ENCODE data around the gene GPR137C. TPM values are rescaled to one million over a fixed set of nuclear protein-coding genes. Genes with fewer than 3 reads are reported as not detected.
A peak's percentile ranks its signal among the peaks of the same experiment; 100 is the strongest.
"Not testable (repeated sequence)": the region's sequence is repeated elsewhere in the genome, so short reads cannot be mapped to it uniquely, and the experiment has no call there.

The GPR137C gene
- total RNA-seq, 4 donors from 2014 or later = 0.18 to 1.7 (median 0.40) TPM; not detected in 1

- H3K4me1 ChIP-seq = peaks cover 0 to 20% (median 0%) of the 10 kb centered on the region in 4 donors
- DNase-seq = peak in 2 of 3 donors; percentile 34 to 65
- TF ChIP-seq POLR2A (IDR thresholded peaks at IDR 0.05) (no peak), CTCF (IDR thresholded peaks at IDR 0.05) (no peak)
- H3K4me3 ChIP-seq = peak overlapping the region; percentile 66 to 81 (median 74)
- no peaks in the 10 kb centered on the region for H3K27me3 ChIP-seq
- H3K9me3 ChIP-seq = no peaks in the 10 kb centered on the region
- H3K27ac ChIP-seq = peak overlapping the region; percentile 77 to 91 (median 89)
- no peaks in the 10 kb centered on the region for H3K36me3 ChIP-seq
These were observed 500 bp downstream of the GPR137C start for GRCh38 chr14:52553002-52553670.

- Histone ChIP-seq H3K27ac (peak overlapping the region in 3 of 4 donors; percentile 88 to 91 (median 90)), H3K27me3 (no peaks in the 10 kb centered on the region), H3K4me1 (peaks cover 0 to 20% (median 0%) of the 10 kb centered on the region in 4 donors), H3K36me3 (no peaks in the 10 kb centered on the region), H3K4me3 (peak overlapping the region; percentile 66 to 81 (median 74)), H3K9me3 (no peaks in the 10 kb centered on the region)
- peak; percentile 79 to 94 (median 91) for DNase-seq
- TF ChIP-seq CTCF (IDR thresholded peaks at IDR 0.05) = no peak
- peak in 1 of 2 donors; percentile 21 for TF ChIP-seq POLR2A (IDR thresholded peaks at IDR 0.05)
These were observed 1.3 kb downstream of the GPR137C start for GRCh38 chr14:52553671-52554575.

GRCh38 chr14:52558688-52559087 is 6.1 kb downstream of the GPR137C start:
- Histone ChIP-seq H3K4me3 (no peak overlapping the region), H3K36me3 (no peaks in the 10 kb centered on the region), H3K9me3 (no peaks in the 10 kb centered on the region), H3K4me1 (peaks cover 0 to 5% (median 0%) of the 10 kb centered on the region in 4 donors), H3K27me3 (no peaks in the 10 kb centered on the region), H3K27ac (no peak overlapping the region)
- TF ChIP-seq CTCF (IDR thresholded peaks at IDR 0.05) (no peak), POLR2A (IDR thresholded peaks at IDR 0.05) (no peak)
- no peak for DNase-seq

- TF ChIP-seq POLR2A (IDR thresholded peaks at IDR 0.05) (no peak), CTCF (IDR thresholded peaks at IDR 0.05) (no peak)
- H3K4me3 ChIP-seq = no peak overlapping the region
- DNase-seq = no peak
- H3K27ac ChIP-seq = no peak overlapping the region
- H3K27me3 ChIP-seq = no peaks in the 10 kb centered on the region
- H3K36me3 ChIP-seq = no peaks in the 10 kb centered on the region
- H3K4me1 ChIP-seq = no peaks in the 10 kb centered on the region
- H3K9me3 ChIP-seq = no peaks in the 10 kb centered on the region
These were observed 10.5 kb downstream of the GPR137C start for GRCh38 chr14:52563120-52563519.

- H3K4me1 ChIP-seq, H3K27me3 ChIP-seq, H3K27ac ChIP-seq, DNase-seq, H3K36me3 ChIP-seq, H3K4me3 ChIP-seq: not testable (repeated sequence)
- peaks cover 0 to 12% (median 2%) of the 10 kb centered on the region in 4 donors for H3K9me3 ChIP-seq
These were observed 15.8 kb downstream of the GPR137C start for GRCh38 chr14:52568454-52568853.

DNA sequence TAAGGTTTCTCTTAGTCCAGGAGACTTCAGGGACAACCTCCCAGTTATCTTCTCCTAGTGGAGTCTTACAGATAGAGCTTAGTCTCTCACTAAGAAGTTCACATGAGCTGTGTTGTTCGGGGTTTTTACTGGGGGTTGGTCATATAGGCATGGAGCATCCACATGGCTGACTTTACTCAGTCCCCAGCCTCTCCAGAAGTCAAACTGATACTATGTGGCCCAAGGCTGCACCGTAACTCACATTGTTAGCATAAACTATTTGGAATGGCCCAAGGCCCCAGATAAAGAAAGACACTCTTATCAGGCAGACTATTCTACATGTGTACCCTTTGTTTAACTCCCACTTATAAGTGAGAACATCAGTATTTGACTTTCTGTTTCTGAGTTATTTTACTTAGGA is 23.2 kb downstream of the GPR137C start:
- H3K36me3 ChIP-seq = no peaks in the 10 kb centered on the region
- DNase-seq = no peak

More for the DNA sequence above, 23.2 kb downstream of the GPR137C start:
- TF ChIP-seq POLR2A (IDR thresholded peaks at IDR 0.05) (no peak), CTCF (IDR thresholded peaks at IDR 0.05) (no peak)
- Histone ChIP-seq H3K27me3 (no peaks in the 10 kb centered on the region), H3K4me1 (no peaks in the 10 kb centered on the region), H3K9me3 (peaks cover 0 to 5% (median 2%) of the 10 kb centered on the region in 4 donors), H3K4me3 (no peak overlapping the region), H3K27ac (no peak overlapping the region)
